Caki2 (cell line): Measurements from ENCODE around the gene KMT5C. TPM values are rescaled to one million over a fixed set of nuclear protein-coding genes. Genes with fewer than 3 reads are reported as not detected.

Source experiments
- DNase-seq: peaks from one replicate; pipeline ENCODE4 v3.0.0-alpha.2; 2015; ENCODE audit warnings: low read depth
- in situ Hi-C: cut with HindIII; loops from 2 replicates; pipeline ENCODE4 v1.10.0; 2016; ENCODE audit warnings: low sequenced_read_pairs, low pct_unique_long_range_greater_than_20kb, mixed read lengths
- total RNA-seq: library from RNA; depleted of rRNA; stranded (reverse); fragments of >200 nt; shearing (Covaris generic); gene quantifications from 2 replicates; pipeline ENCODE4 v1.2.3, GENCODE V29; 2014; ENCODE audit warnings: low replicate concordance

KMT5C gene
- total RNA-seq, 1 experiment from 2014 or later: 18.4 TPM

GRCh38 chr19:55373993-55374757 lies 34.5 kb downstream of the KMT5C start:
- in situ Hi-C loops: no loop called here
- no peak for DNase-seq

- in situ Hi-C loops: no loop called here
- DNase-seq: no peak
These were observed 36.7 kb downstream of the KMT5C start, which contains the start of gene TMEM190 for GRCh38 chr19:55376241-55376933. TMEM190 (plus strand) TSS chr19:55376826; CDS start chr19:55376854, 28 bp downstream.

GRCh38 chr19:55377356-55378131 lies 37.9 kb downstream of the KMT5C start:
- no peak for DNase-seq
- in situ Hi-C loops: no loop called here

- in situ Hi-C loops: no loop called here
These were observed 39.5 kb downstream of the KMT5C start for GRCh38 chr19:55379174-55379573.

GRCh38 chr19:55382013-55382412 lies 42.3 kb downstream of the KMT5C start:
- no peak for DNase-seq
- in situ Hi-C loops: no loop called here

More at GRCh38 chr19:55379174-55379573, 39.5 kb downstream of the KMT5C start:
- DNase-seq: no peak

- DNase-seq: no peak
- in situ Hi-C loops: no loop called here
These were observed 42.9 kb downstream of the KMT5C start for GRCh38 chr19:55382522-55383054.

- in situ Hi-C loops: no loop called here
- peak; percentile 64 for DNase-seq
These were observed 43.8 kb downstream of the KMT5C start for GRCh38 chr19:55383279-55384130.

GRCh38 chr19:55384131-55384919 lies 44.6 kb downstream of the KMT5C start, which contains the start of gene TMEM238:
TMEM238 (minus strand) TSS chr19:55384292; CDS start chr19:55384259, 33 bp downstream.
- in situ Hi-C loops: no loop called here
- peak; percentile 45 for DNase-seq

GRCh38 chr19:55384920-55385723 lies 45.4 kb downstream of the KMT5C start:
- DNase-seq: peak; percentile 98
- in situ Hi-C loops: no loop called here

GRCh38 chr19:55385724-55386492 lies 46.2 kb downstream of the KMT5C start, which contains the start of gene RPL28:
RPL28 (plus strand) TSS chr19:55385932; CDS start chr19:55386358, 426 bp downstream.
- peak; percentile 99 for DNase-seq
- in situ Hi-C loops: no loop called here

GRCh38 chr19:55386493-55386971 lies 46.9 kb downstream of the KMT5C start:
- no peak for DNase-seq
- in situ Hi-C loops: no loop called here

GRCh38 chr19:55387736-55388497 lies 48.2 kb downstream of the KMT5C start:
- in situ Hi-C loops: no loop called here
- no peak for DNase-seq

GRCh38 chr19:55389386-55390317 lies 50.0 kb downstream of the KMT5C start:
- in situ Hi-C loops: no loop called here
- no peak for DNase-seq

- in situ Hi-C loops: no loop called here
- DNase-seq: no peak
These were observed 50.8 kb downstream of the KMT5C start for GRCh38 chr19:55390461-55390880.
